Transverse colon (tissue), 3 donors: ENCODE results near the gene CYP19A1.

Experiments
- POLR2A ChIP-seq: fragments of 450-650 bp; IDR thresholded peaks from one replicate; pipeline ENCODE4 v1.6.1; 2016; ENCODE audit warnings: antibody characterized with exemption, mild to moderate bottlenecking, moderate library complexity
- TF ChIP-seq, protein P1 (sequence below), 5 experiments: fragments of 200-600 bp in 3 of 5; fragments of 450-650 bp in 2 of 5; sonication (generic) in 3 of 5; IDR thresholded peaks; 1 replicate in 2 of 5; 2 replicates in 3 of 5; pipeline ENCODE4 v1.5.1; 2016 to 2017; ENCODE audit warnings: antibody characterized with exemption in 5 of 5, inconsistent platforms in 3 of 5, mild to moderate bottlenecking in 2 of 5, moderate library complexity in 1 of 5

DNA sequence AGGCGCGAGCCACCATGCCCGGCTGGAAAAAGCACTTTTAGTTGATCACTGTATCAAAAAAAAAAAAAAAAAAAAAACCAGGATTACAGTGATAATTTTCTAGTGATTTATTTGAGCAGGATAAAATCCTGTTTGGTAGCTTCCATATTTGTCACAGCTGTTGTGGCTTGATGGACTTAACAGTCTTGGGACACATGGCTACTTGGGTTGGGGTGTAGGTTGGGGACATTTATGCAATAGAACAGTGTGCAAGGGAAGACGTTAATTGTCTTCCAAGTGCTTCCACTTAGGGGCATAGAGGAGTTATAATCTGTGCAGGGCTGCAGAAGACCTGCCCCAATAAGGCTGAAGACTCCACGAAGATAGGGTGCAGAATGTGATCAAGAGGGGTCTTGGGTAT, 136.8 kb downstream of the CYP19A1 start:
- TF ChIP-seq, protein P1, sequence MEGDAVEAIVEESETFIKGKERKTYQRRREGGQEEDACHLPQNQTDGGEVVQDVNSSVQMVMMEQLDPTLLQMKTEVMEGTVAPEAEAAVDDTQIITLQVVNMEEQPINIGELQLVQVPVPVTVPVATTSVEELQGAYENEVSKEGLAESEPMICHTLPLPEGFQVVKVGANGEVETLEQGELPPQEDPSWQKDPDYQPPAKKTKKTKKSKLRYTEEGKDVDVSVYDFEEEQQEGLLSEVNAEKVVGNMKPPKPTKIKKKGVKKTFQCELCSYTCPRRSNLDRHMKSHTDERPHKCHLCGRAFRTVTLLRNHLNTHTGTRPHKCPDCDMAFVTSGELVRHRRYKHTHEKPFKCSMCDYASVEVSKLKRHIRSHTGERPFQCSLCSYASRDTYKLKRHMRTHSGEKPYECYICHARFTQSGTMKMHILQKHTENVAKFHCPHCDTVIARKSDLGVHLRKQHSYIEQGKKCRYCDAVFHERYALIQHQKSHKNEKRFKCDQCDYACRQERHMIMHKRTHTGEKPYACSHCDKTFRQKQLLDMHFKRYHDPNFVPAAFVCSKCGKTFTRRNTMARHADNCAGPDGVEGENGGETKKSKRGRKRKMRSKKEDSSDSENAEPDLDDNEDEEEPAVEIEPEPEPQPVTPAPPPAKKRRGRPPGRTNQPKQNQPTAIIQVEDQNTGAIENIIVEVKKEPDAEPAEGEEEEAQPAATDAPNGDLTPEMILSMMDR (IDR thresholded peaks at IDR 0.05): no peak
- no peak for TF ChIP-seq POLR2A
